ENCODE results near the gene ERCC4.

DNA sequence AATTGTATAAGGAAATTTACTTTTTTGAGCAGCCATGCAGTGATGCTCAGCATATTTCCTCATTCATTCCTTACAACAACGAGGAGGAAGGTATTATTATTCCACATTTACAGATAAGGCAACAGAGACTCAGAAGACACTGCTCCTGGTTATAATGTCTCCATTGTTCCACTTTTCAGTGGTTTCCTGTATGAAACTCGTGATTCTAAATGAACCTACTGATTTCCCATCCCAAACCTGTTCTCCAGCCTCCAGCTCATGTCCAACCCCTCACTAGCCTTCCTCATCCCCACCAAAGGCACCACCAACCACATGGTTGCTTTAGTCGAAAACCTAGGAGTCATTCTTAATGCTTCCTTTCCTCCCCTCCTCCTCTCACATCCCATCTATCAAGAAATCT is 12.5 kb upstream of the ERCC4 start:
- TF ChIP-seq YY1 (IDR thresholded peaks at IDR 0.05; ENCODE audit: low read depth) (no peak), RAD21 (IDR thresholded peaks at IDR 0.05; ENCODE audit: low read depth) (no peak), EP300 (IDR thresholded peaks at IDR 0.05; ENCODE audit: borderline replicate concordance) (no peak), TAF1 (IDR thresholded peaks at IDR 0.05; ENCODE audit: low read depth) (no peak), FOXM1 (IDR thresholded peaks at IDR 0.05; ENCODE audit: borderline replicate concordance, low read depth) (no peak), NFIC (IDR thresholded peaks at IDR 0.05) (no peak), TCF12 (IDR thresholded peaks at IDR 0.05; ENCODE audit: low read depth) (no peak), CREB1 (IDR thresholded peaks at IDR 0.05; ENCODE audit: low read depth) (no peak), CEBPB (IDR thresholded peaks at IDR 0.05) (no peak), TEAD4 (IDR thresholded peaks at IDR 0.05) (no peak)
- TF ChIP-seq, protein P1, sequence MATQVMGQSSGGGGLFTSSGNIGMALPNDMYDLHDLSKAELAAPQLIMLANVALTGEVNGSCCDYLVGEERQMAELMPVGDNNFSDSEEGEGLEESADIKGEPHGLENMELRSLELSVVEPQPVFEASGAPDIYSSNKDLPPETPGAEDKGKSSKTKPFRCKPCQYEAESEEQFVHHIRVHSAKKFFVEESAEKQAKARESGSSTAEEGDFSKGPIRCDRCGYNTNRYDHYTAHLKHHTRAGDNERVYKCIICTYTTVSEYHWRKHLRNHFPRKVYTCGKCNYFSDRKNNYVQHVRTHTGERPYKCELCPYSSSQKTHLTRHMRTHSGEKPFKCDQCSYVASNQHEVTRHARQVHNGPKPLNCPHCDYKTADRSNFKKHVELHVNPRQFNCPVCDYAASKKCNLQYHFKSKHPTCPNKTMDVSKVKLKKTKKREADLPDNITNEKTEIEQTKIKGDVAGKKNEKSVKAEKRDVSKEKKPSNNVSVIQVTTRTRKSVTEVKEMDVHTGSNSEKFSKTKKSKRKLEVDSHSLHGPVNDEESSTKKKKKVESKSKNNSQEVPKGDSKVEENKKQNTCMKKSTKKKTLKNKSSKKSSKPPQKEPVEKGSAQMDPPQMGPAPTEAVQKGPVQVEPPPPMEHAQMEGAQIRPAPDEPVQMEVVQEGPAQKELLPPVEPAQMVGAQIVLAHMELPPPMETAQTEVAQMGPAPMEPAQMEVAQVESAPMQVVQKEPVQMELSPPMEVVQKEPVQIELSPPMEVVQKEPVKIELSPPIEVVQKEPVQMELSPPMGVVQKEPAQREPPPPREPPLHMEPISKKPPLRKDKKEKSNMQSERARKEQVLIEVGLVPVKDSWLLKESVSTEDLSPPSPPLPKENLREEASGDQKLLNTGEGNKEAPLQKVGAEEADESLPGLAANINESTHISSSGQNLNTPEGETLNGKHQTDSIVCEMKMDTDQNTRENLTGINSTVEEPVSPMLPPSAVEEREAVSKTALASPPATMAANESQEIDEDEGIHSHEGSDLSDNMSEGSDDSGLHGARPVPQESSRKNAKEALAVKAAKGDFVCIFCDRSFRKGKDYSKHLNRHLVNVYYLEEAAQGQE (IDR thresholded peaks at IDR 0.05; ENCODE audit: low read depth), result no peak
- TF ChIP-seq, protein P2, sequence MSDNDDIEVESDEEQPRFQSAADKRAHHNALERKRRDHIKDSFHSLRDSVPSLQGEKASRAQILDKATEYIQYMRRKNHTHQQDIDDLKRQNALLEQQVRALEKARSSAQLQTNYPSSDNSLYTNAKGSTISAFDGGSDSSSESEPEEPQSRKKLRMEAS (IDR thresholded peaks at IDR 0.05), result no peak
- TF ChIP-seq, protein P3, sequence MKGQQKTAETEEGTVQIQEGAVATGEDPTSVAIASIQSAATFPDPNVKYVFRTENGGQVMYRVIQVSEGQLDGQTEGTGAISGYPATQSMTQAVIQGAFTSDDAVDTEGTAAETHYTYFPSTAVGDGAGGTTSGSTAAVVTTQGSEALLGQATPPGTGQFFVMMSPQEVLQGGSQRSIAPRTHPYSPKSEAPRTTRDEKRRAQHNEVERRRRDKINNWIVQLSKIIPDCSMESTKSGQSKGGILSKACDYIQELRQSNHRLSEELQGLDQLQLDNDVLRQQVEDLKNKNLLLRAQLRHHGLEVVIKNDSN (IDR thresholded peaks at IDR 0.05), result no peak

All from Ishikawa (cell line).